Inflammatory macrophage treated with lipopolysaccharide for 4 hours (primary cell): ENCODE measurements around the gene ARL10.
"Not testable (repeated sequence)": the region's sequence is repeated elsewhere in the genome, so short reads cannot be mapped to it uniquely, and the experiment has no call there.

Experiments
- DNase-seq: peaks from one replicate; pipeline ENCODE4 v3.0.0-alpha.2; 2020

ARL10 gene

GRCh38 chr5:176389135-176390123 is 24.1 kb downstream of the ARL10 start:
- DNase-seq, result peak; percentile 49

- DNase-seq, result no peak
Observed at GRCh38 chr5:176391479-176391878, 26.2 kb downstream of the ARL10 start.

- DNase-seq, result peak; percentile 67
Observed at GRCh38 chr5:176391999-176392398, 26.7 kb downstream of the ARL10 start.

GRCh38 chr5:176392526-176392925 is 27.2 kb downstream of the ARL10 start:
- no peak for DNase-seq

GRCh38 chr5:176394096-176394495 is 28.8 kb downstream of the ARL10 start:
- DNase-seq, result no peak

GRCh38 chr5:176394881-176395675 is 29.8 kb downstream of the ARL10 start:
- DNase-seq, result no peak

GRCh38 chr5:176396330-176396729 is 31.0 kb downstream of the ARL10 start:
- no peak for DNase-seq

- no peak for DNase-seq
Observed at GRCh38 chr5:176397736-176398420, 32.6 kb downstream of the ARL10 start.

GRCh38 chr5:176400382-176401156 is 35.3 kb downstream of the ARL10 start:
- no peak for DNase-seq

GRCh38 chr5:176401281-176402205 is 36.3 kb downstream of the ARL10 start:
- DNase-seq, result no peak

- DNase-seq, result no peak
Observed at GRCh38 chr5:176405656-176406435, 40.6 kb downstream of the ARL10 start.

- DNase-seq, result no peak
Observed at GRCh38 chr5:176406436-176407052, 41.3 kb downstream of the ARL10 start.

- no peak for DNase-seq
Observed at GRCh38 chr5:176407456-176408251, 42.4 kb downstream of the ARL10 start.

- not testable (repeated sequence) for DNase-seq
Observed at GRCh38 chr5:176408252-176408573, 42.9 kb downstream of the ARL10 start.

- DNase-seq, result no peak
Observed at GRCh38 chr5:176408590-176408989, 43.3 kb downstream of the ARL10 start.

- DNase-seq, result no peak
Observed at GRCh38 chr5:176409765-176410164, 44.5 kb downstream of the ARL10 start.

- DNase-seq, result no peak
Observed at GRCh38 chr5:176410486-176411180, 45.3 kb downstream of the ARL10 start.

- no peak for DNase-seq
Observed at GRCh38 chr5:176412517-176413254, 47.4 kb downstream of the ARL10 start.
